ENCODE measurements around the gene MSL3B.

Gene MSL3B

GRCh38 chr2:233816334-233816733, 51.9 kb downstream of the MSL3B start:
- DNase-seq = no peak

- DNase-seq = no peak
Observed at GRCh38 chr2:233815861-233816260, 52.3 kb downstream of the MSL3B start.

Measured in T-helper 1 cell (primary cell).